GM12872 (cell line): ENCODE measurements around the gene USF3.

Source experiments
- CTCF ChIP-seq: IDR thresholded peaks from 3 replicates; pipeline ENCODE4 v1.5.1; 2011; ENCODE audit warnings: low read depth, mild to moderate bottlenecking, low read length, moderate library complexity; ENCODE audit not compliant: insufficient read depth

USF3 gene

GRCh38 chr3:113697500-113698090 is 1.2 kb upstream of the USF3 start:
- TF ChIP-seq CTCF: no peak

GRCh38 chr3:113696658-113697499 is 437 bp upstream of the USF3 start:
- TF ChIP-seq CTCF: no peak

GRCh38 chr3:113695431-113695785 is 1.0 kb downstream of the USF3 start:
- no peak for TF ChIP-seq CTCF

GRCh38 chr3:113690482-113690881 is 6.0 kb downstream of the USF3 start:
- TF ChIP-seq CTCF: no peak

- no peak for TF ChIP-seq CTCF
Measured at GRCh38 chr3:113685956-113686721, 10.3 kb downstream of the USF3 start.

GRCh38 chr3:113685124-113685523 is 11.3 kb downstream of the USF3 start:
- TF ChIP-seq CTCF: no peak

GRCh38 chr3:113684271-113684819 is 12.1 kb downstream of the USF3 start:
- TF ChIP-seq CTCF: no peak
